Measurements from ENCODE around the gene PTRH1.
A peak's percentile ranks its signal among the peaks of the same experiment; 100 is the strongest.
"Not testable (repeated sequence)": the region's sequence is repeated elsewhere in the genome, so short reads cannot be mapped to it uniquely, and the experiment has no call there.

PTRH1 gene

GRCh38 chr9:127715470-127716337 is at the start of gene PTRH1, which contains the start of gene TTC16:
TSS of gene PTRH1 (minus strand) at chr9:127715663. CDS start at chr9:127715639, 24 bp downstream.
TSS of gene TTC16 (plus strand) at chr9:127716079. CDS start at chr9:127716146, 67 bp downstream.
- DNase-seq = peak; percentile 62 to 98 (median 94)

DNA sequence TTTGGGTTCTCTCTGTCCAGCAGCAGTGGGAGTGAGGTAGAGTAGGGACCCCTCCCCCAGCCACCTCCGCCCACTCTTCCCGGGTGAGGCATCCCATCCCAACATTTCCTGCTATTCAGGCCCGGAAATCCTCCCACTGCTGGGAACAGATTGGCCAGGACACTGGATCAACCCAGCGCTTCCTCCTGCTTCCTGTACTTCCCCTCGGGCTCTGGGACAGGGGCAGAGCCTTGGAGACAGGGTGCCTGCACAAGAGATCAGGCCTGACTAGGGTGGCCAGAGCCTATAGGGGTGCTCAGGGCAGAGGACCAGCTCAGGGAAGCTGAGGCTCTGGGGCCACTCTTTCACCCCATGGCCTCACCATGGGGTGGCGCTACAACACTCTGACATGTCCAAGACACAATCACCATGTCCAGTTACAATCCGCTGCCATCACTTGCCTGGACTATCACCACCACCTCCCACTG is 48.5 kb upstream of the PTRH1 start:
- DNase-seq = peak in 4 of 14 donors; percentile 16 to 25 (median 20)

DNA sequence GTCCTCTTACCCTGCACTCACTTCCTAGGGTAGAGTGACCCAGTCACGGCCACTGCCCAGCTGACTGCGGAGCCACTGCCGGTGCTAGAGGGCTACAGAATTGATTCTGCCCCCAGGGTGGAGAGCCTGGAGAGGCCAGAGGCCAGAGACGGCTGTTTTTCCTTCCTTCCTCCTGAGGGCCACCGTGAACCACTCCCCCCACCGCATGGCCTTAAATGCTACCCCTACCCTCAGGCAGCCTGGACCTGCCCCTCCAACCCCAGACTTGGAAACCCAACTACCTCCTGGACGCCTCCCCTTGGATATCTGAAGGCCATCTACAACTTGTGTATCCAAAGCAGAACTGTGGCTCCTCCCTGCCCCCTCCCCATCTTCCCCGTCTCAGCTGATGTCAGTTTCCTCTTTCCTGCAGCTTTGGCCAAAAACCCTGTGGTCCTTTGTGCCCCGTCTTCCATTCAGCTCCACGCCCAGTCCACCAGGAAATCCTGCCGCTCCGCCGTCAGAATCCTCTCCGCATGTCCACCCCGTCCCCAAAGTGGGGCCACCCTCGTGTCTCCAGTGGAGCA is 46.7 kb upstream of the PTRH1 start:
- peak in 3 of 14 donors; percentile 7 to 27 (median 7) for DNase-seq

DNA sequence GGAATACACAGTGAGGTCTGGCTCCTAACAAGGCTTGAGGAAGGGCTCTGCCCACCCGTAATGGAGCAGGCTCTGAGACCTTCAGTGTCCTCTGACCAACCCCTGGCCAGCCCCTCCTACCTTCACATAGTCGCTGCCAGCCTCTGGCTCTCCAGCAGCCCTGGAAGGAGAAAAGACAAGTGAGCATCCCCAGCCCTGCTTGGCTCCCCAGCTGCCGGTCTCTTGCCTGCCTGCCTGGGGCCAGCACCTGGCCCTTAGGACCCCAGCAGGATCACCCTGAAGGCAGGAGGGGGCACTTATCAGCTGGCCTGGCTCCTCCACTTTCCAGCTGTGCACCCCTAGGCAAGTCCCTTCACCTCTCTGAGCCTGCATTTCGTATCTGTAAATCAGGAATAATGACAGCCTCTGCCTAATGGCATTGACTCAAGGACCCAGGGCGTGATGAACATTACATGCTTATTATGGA is 46.1 kb upstream of the PTRH1 start:
- DNase-seq = no peak

GRCh38 chr9:127761061-127761460 is 45.6 kb upstream of the PTRH1 start:
- no peak for DNase-seq

DNA sequence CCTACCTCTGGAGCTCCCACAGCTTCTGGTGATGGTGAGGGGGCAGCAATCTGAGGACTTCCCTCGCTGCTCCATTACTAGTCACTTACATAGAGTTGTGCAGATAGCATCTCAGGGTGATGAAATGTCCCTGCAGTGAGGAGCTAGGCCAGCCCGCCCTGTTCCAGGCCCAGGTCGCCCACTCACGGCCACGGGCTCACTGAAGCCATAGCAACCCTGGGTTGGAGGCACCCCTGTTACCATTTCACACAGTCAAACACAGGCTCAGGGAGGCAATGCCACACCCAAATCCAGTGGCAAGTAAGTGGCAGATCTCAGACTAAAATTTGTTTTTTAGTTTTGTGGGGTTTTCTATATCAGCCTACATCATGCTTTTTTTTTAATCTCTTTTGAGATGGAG is 43.4 kb upstream of the PTRH1 start:
- no peak for DNase-seq

GRCh38 chr9:127756776-127757175 is 41.3 kb upstream of the PTRH1 start:
- not testable (repeated sequence) for DNase-seq

DNA sequence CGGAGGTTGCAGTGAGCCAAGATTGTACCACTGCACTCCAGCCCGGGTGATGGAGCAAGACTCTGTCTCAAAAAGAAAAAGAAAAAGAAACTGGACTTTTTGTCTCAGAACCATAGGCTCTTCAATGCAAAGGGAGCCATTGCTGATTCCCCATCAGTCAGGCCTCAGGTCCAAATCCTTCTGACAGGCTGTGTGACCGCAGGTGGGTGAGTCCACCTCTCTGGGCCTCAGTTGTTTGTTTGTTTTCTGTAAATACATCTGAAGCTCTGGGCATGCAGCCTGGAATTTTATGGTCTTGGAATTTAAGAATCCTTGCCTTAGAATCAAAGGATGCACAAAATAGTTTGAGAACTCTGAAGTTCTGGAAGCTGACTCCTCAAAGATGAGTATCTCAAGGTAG is 40.8 kb upstream of the PTRH1 start:
- DNase-seq = no peak

DNA sequence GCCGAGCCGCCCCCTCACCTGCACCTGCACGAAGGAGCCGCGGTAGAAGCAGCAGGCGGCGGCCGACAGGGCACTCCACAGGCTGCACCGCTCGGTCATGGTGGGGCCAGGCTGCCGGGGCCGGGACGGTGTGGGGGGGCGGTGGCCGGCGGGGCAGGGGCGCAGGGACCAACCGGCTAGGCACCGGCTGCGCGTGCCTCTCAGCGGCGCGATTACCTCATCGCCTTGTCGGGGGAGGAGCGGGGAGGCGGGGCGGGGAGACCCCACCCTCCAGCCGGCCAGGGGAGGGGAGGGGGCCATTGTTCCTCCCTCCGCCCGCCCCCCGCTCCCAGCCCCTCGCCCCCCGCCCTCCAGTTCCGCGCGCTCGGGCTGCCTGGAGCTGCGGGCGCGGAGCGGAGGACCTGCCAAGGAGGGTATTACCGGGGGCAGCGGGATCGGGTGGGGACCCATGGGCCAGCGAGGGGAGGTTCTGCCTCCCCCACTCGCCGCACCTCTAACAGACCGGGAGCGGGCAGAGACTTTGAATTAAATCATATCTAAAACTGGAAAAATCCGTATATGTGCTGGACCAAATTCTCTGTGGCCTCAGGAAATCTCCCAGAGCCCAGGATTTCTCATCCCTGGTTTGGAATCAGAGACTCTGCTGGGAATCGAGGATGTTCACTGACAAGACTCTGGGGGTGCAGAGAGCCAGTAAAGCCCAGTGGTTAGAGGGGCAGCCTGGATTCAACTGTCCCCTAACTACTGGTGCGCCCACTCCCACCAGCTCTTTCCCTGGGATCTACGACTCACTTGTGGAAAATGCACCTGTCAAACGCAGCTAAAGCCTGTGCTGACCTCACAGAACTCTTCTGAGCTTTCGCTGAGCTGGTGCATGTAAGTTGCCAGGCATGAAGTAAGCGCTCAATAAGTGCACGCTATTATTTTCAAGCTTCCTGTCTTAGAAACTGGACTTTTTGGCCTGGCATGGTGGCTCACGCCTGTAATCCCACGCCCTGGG is 39.9 kb upstream of the PTRH1 start:
- DNase-seq = peak in 1 of 14 donors; percentile 48

- peak in 4 of 14 donors; percentile 14 to 85 (median 36) for DNase-seq
These were observed 38.9 kb upstream of the PTRH1 start for GRCh38 chr9:127754099-127755060.

- no peak for DNase-seq
These were observed 38.2 kb upstream of the PTRH1 start for GRCh38 chr9:127753622-127754021.

DNA sequence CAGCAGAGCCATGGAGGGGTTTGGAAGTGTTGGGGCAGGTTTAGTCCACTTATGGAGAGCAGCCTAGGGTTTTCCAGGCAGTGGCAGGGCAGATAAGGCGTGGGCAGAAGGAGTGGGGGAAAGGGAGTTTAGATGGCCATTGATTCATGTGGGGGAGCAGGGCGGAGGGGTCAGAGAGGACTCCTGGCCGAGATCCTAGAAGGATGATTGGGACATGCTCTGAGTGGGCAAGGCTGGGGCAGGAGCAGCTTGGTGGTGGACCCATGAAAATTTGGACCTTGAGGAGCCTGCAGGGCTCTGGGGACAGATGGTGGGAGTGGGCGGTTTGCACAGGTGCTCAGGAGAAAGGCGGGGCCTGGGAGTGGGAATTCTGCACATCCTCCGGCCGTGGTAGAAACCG is 37.7 kb upstream of the PTRH1 start:
- DNase-seq = no peak

DNA sequence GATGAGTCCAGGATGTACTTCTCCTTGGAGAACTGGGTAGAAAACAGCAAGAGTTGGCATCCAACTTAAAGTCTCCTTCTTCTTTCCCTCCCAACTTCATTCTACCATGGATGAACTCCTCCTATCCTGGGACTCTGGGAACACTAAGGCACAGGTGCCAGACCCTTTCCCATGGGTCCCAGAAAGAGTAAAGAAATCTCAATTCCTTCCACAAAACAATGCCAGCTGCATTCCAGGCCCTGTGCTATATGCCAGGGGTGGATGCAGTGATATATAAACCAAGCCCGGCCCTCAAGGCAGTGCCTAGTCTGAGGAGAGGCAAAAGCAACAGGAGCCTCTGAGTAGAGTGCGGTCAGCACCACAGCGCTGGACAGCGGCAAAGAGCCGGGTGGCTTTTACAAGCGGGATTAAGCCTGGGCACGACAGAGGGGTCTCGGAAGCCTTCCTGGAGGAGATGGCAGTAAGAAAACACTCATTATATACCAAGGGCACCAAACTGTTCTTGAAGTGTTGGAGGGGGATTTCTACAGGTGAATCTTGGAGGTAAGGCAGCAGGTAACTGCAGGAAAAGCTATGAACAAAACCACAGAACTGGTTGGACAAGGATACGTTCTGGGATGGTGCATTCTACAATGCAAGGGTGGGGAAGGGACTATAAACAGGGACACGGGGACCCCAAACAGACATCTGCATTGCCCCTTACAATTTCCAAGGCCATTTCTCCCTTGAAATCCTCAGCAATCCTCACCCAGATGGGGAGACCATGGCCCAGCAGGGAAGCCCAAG is 36.0 kb upstream of the PTRH1 start:
- no peak for DNase-seq

- DNase-seq = no peak
These were observed 33.8 kb upstream of the PTRH1 start for GRCh38 chr9:127749090-127749787.

- no peak for DNase-seq
These were observed 31.6 kb upstream of the PTRH1 start for GRCh38 chr9:127746959-127747569.

DNA sequence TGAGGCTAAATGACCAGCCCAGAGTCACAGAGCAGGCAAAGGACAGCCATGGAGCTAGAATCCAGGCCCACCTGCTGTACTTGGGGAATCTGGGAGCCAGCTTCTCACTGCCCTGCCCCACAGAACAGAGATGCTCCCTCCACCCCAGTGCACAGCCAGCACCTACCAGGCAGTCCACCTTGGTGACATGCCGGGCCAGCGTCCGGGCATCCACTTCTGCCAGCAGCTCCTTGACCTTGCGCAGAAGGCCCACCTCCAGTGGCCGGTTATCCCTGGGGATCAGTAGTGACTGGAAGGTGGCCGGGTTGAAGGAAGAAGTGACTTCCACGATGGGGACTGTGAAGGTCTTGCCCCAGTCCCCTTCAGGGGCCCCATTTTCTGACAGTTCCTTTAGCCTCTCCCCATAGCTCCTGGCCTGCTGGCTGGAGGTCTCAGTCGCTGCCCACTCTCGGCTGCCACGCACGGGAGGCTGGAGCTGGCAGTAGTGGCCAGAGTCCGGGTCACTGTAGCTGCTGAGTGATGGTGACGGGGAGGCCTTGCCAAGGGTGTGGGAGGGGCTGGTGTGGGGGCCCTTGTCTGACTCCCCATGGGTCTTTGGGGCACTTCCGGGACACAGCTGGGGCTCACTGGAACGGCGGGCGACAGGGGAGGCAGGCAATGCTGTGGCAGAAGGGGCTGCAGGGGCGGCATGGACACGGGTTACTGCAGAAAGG is 29.1 kb upstream of the PTRH1 start:
- DNase-seq = no peak

GRCh38 chr9:127742435-127743088 is 27.1 kb upstream of the PTRH1 start:
- peak in 3 of 14 donors; percentile 3 to 86 (median 12) for DNase-seq
